Osteoblast (primary cell): Measurements from ENCODE around the gene AK2. TPM values are rescaled to one million over a fixed set of nuclear protein-coding genes. Genes with fewer than 3 reads are reported as not detected.

ENCODE experiments used
- DNase-seq: peaks from one replicate; pipeline ENCODE4 v3.0.0; 2011; ENCODE audit warnings: low spot score, mixed read lengths; ENCODE audit not compliant: insufficient read length; ENCODE audit errors: missing footprints
- H2AFZ ChIP-seq: 2 replicates; pipeline ENCODE4 v1.6.0; 2011; ENCODE audit warnings: mild to moderate bottlenecking, low read length
- H3K27ac ChIP-seq: 2 replicates; pipeline ENCODE4 v1.5.1; 2011; ENCODE audit warnings: mild to moderate bottlenecking, low read depth, low read length, moderate library complexity
- H3K27me3 ChIP-seq: 2 replicates; pipeline ENCODE4 v1.6.0; 2012; ENCODE audit warnings: mild to moderate bottlenecking, control low read depth, inconsistent platforms, low read length, moderate library complexity; ENCODE audit not compliant: insufficient read depth
- H3K36me3 ChIP-seq: 2 replicates; pipeline ENCODE4 v1.5.1; 2011; ENCODE audit warnings: mild to moderate bottlenecking, low read length, control low read depth, moderate library complexity; ENCODE audit not compliant: insufficient read depth
- H3K4me1 ChIP-seq: 2 replicates; pipeline ENCODE4 v1.5.1; 2011; ENCODE audit warnings: mild to moderate bottlenecking, low read length, control low read depth, moderate library complexity; ENCODE audit not compliant: insufficient read depth
- H3K4me2 ChIP-seq: 2 replicates; pipeline ENCODE4 v1.6.0; 2011; ENCODE audit warnings: mild to moderate bottlenecking, low read length; ENCODE audit not compliant: insufficient read depth
- H3K4me3 ChIP-seq: fragments of 200-600 bp; sonication (generic); 3 replicates; pipeline ENCODE4 v1.5.1; 2012; ENCODE audit warnings: mild to moderate bottlenecking, low read length, inconsistent platforms; ENCODE audit not compliant: insufficient read depth
- H3K79me2 ChIP-seq: 2 replicates; pipeline ENCODE4 v1.6.0; 2012; ENCODE audit warnings: mild to moderate bottlenecking, low read length, control low read depth, inconsistent platforms; ENCODE audit not compliant: insufficient read depth
- H3K9me3 ChIP-seq: 2 replicates; pipeline ENCODE4 v1.5.1; 2011; ENCODE audit warnings: low read depth, low read length, control low read depth
- H4K20me1 ChIP-seq: 2 replicates; pipeline ENCODE4 v1.6.0; 2012; ENCODE audit warnings: mild to moderate bottlenecking, low read length, control low read depth; ENCODE audit not compliant: insufficient read depth
- total RNA-seq: library from RNA; depleted of rRNA; stranded (reverse); fragments of >200 nt; gene quantifications from 2 replicates; pipeline ENCODE4 v1.2.3, GENCODE V29; 2012
- TF ChIP-seq, protein P1 (sequence below): IDR thresholded peaks from 2 replicates; pipeline ENCODE4 v1.5.1; 2011; ENCODE audit warnings: mild to moderate bottlenecking, low read depth, low read length, moderate library complexity; ENCODE audit errors: extremely low read depth

AK2 gene
- total RNA-seq, 1 donor: 139 TPM

GRCh38 chr1:32971576-32971975 is 65.1 kb downstream of the AK2 start:
- no peaks in the 10 kb centered on the region for H3K79me2 ChIP-seq
- no peaks in the 10 kb centered on the region for H3K27me3 ChIP-seq
- no peaks in the 10 kb centered on the region for H3K36me3 ChIP-seq
- no peaks in the 10 kb centered on the region for H3K9me3 ChIP-seq
- no peak overlapping the region for H2AFZ ChIP-seq
- H3K27ac ChIP-seq: no peak overlapping the region
- no peak for DNase-seq
- no peak overlapping the region for H3K4me3 ChIP-seq
- no peaks in the 10 kb centered on the region for H4K20me1 ChIP-seq
- TF ChIP-seq, protein P1, sequence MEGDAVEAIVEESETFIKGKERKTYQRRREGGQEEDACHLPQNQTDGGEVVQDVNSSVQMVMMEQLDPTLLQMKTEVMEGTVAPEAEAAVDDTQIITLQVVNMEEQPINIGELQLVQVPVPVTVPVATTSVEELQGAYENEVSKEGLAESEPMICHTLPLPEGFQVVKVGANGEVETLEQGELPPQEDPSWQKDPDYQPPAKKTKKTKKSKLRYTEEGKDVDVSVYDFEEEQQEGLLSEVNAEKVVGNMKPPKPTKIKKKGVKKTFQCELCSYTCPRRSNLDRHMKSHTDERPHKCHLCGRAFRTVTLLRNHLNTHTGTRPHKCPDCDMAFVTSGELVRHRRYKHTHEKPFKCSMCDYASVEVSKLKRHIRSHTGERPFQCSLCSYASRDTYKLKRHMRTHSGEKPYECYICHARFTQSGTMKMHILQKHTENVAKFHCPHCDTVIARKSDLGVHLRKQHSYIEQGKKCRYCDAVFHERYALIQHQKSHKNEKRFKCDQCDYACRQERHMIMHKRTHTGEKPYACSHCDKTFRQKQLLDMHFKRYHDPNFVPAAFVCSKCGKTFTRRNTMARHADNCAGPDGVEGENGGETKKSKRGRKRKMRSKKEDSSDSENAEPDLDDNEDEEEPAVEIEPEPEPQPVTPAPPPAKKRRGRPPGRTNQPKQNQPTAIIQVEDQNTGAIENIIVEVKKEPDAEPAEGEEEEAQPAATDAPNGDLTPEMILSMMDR: no peak
- H3K4me1 ChIP-seq: peaks cover 29% of the 10 kb centered on the region
- H3K4me2 ChIP-seq: no peak overlapping the region

- TF ChIP-seq, protein P1: no peak
- peak; percentile 65 for DNase-seq
- H3K79me2 ChIP-seq: no peaks in the 10 kb centered on the region
- no peaks in the 10 kb centered on the region for H3K36me3 ChIP-seq
- peaks cover 29% of the 10 kb centered on the region for H3K4me1 ChIP-seq
- no peaks in the 10 kb centered on the region for H4K20me1 ChIP-seq
- no peak overlapping the region for H3K27ac ChIP-seq
- H3K27me3 ChIP-seq: no peaks in the 10 kb centered on the region
- no peak overlapping the region for H3K4me3 ChIP-seq
- no peak overlapping the region for H2AFZ ChIP-seq
- no peaks in the 10 kb centered on the region for H3K9me3 ChIP-seq
- no peak overlapping the region for H3K4me2 ChIP-seq
These were observed 65.5 kb downstream of the AK2 start for GRCh38 chr1:32971156-32971555.

- Histone ChIP-seq H3K79me2 (no peaks in the 10 kb centered on the region), H2AFZ (no peak overlapping the region), H3K4me1 (peaks cover 29% of the 10 kb centered on the region), H3K27me3 (no peaks in the 10 kb centered on the region), H3K36me3 (no peaks in the 10 kb centered on the region), H3K4me3 (no peak overlapping the region), H4K20me1 (no peaks in the 10 kb centered on the region), H3K9me3 (no peaks in the 10 kb centered on the region), H3K4me2 (no peak overlapping the region), H3K27ac (no peak overlapping the region)
- TF ChIP-seq, protein P1: no peak
- no peak for DNase-seq
These were observed 67.1 kb downstream of the AK2 start for GRCh38 chr1:32969566-32969965.

DNA sequence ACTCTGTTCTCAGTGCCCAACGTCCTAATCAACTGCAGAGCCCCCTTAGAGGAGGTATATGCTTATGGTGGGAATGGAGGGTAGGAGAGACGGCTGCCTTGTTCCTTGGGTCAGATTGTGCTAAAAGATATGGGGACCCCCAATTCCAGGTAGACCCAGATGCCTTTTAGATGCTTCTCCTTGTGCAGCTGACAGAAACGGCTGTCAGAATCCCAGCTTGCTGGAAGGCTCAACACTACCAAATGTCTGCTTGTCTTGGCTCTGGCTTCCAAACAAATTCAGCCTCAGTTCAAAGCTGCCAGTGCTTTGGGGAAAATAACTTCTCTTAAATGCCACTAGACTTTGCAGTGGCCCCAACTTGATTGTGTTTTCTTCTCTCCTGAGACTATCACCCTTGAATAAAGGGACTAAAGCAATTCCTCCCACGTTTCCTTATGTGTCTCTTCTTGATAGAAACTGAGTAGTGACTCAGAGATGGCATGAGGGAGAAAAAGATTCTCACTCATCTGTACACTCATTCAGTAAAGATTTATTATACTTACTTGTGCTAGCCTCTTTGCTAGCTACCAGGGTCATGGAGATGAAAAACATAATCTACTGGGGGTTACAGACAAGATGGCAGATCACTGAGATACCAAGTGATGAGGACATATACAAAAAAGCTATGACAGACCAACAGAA is 68.7 kb downstream of the AK2 start:
- peaks cover 2% of the 10 kb centered on the region for H4K20me1 ChIP-seq
- peaks cover 10% of the 10 kb centered on the region for H3K79me2 ChIP-seq
- peak; percentile 90 for DNase-seq
- H3K36me3 ChIP-seq: no peaks in the 10 kb centered on the region
- no peaks in the 10 kb centered on the region for H3K9me3 ChIP-seq
- H3K4me3 ChIP-seq: no peak overlapping the region
- peak overlapping the region; percentile 32 for H2AFZ ChIP-seq
- no peaks in the 10 kb centered on the region for H3K27me3 ChIP-seq
- H3K27ac ChIP-seq: peak overlapping the region; percentile 78
- H3K4me2 ChIP-seq: peak overlapping the region; percentile 66
- peaks cover 31% of the 10 kb centered on the region for H3K4me1 ChIP-seq
- TF ChIP-seq, protein P1: no peak
